NB4 (cell line): Measurements from ENCODE around the gene CCDC13.

Experiments
- MAX ChIP-seq: IDR thresholded peaks from 2 replicates; pipeline ENCODE4 v1.6.1; 2011; ENCODE audit warnings: low read depth, low read length
- POLR2A ChIP-seq: IDR thresholded peaks from 2 replicates; pipeline ENCODE4 v1.6.1; 2011; ENCODE audit warnings: mild to moderate bottlenecking; ENCODE audit not compliant: insufficient read length; ENCODE audit errors: extremely low read depth
- TF ChIP-seq, protein P1 (sequence below): IDR thresholded peaks from one replicate; pipeline ENCODE4 v1.5.1; 2012; ENCODE audit warnings: low read depth, low read length

DNA sequence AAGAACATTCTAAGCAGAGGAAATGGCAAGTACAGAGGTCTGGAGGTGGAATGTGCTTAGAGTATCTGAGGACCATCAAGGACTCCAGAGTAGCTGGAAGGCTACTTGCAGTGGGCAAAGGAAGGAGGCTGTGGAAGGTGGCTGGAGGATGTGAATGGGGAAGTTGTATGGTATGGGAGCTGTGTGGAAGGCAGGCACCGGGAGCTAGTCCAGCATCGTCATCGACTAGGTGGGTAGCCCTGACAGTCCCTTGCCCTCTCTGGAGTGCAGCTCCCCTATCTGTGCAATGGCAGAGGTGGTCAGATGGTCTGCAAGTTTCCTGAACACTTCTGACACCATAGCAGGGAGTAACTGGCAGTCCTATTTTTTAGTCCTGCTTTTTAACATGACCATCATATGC is 19.3 kb downstream of the CCDC13 start:
- TF ChIP-seq, protein P1, sequence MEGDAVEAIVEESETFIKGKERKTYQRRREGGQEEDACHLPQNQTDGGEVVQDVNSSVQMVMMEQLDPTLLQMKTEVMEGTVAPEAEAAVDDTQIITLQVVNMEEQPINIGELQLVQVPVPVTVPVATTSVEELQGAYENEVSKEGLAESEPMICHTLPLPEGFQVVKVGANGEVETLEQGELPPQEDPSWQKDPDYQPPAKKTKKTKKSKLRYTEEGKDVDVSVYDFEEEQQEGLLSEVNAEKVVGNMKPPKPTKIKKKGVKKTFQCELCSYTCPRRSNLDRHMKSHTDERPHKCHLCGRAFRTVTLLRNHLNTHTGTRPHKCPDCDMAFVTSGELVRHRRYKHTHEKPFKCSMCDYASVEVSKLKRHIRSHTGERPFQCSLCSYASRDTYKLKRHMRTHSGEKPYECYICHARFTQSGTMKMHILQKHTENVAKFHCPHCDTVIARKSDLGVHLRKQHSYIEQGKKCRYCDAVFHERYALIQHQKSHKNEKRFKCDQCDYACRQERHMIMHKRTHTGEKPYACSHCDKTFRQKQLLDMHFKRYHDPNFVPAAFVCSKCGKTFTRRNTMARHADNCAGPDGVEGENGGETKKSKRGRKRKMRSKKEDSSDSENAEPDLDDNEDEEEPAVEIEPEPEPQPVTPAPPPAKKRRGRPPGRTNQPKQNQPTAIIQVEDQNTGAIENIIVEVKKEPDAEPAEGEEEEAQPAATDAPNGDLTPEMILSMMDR = no peak
- TF ChIP-seq MAX (no peak), POLR2A (no peak)
